Progenitor cell of endocrine pancreas (in vitro differentiated cells): ENCODE data around the gene EPHB3. TPM values are rescaled to one million over a fixed set of nuclear protein-coding genes. Genes with fewer than 3 reads are reported as not detected.

Experiments
- DNase-seq: peaks from one replicate; pipeline ENCODE4 v3.0.0; 2021; ENCODE audit warnings: low spot score; ENCODE audit not compliant: unreplicated experiment
- H3K27ac Mint-ChIP-seq: 2 replicates; pipeline ENCODE4 v1.8.0; 2021; ENCODE audit warnings: mild to moderate bottlenecking, moderate library complexity, mixed read lengths
- H3K27me3 Mint-ChIP-seq: 2 replicates; pipeline ENCODE4 v1.8.0; 2021; ENCODE audit warnings: mixed read lengths
- H3K36me3 Mint-ChIP-seq: 2 replicates; pipeline ENCODE4 v1.8.0; 2022; ENCODE audit warnings: mixed read lengths; ENCODE audit not compliant: insufficient read depth
- H3K4me1 Mint-ChIP-seq: 2 replicates; pipeline ENCODE4 v1.8.0; 2021; ENCODE audit warnings: low read depth, mixed read lengths
- H3K4me3 Mint-ChIP-seq: 2 replicates; pipeline ENCODE4 v1.8.0; 2021; ENCODE audit warnings: low read depth, mild to moderate bottlenecking, moderate library complexity, mixed read lengths
- H3K9me3 Mint-ChIP-seq: 2 replicates; pipeline ENCODE4 v1.8.0; 2021; ENCODE audit warnings: low read depth, mixed read lengths
- CTCF ChIP-seq: fragments of 200-600 bp; sonication (generic); IDR thresholded peaks from one replicate; pipeline ENCODE4 v1.5.0; 2021; ENCODE audit warnings: antibody characterized with exemption, mild to moderate bottlenecking; ENCODE audit not compliant: unreplicated experiment
- long read RNA-seq: library from polyadenylated mRNA; unstranded; transcript quantifications from one replicate; pipeline ENCODE4 v2.0.0, GENCODE V29; 2020
- total RNA-seq: library from RNA; stranded (reverse); gene quantifications from 2 replicates; pipeline ENCODE4 v1.2.1, GENCODE V29; 2021

The EPHB3 gene
- 11.7 and 13.4 TPM in 2 replicates for total RNA-seq
- long read RNA-seq, partial matches to known transcripts: 1 of 1 reads
- long read RNA-seq, other reads (novel, unspliced or antisense): 0 of 1 reads

- DNase-seq: peak; percentile 99
- Mint-ChIP-seq H3K9me3 (no peaks in the 10 kb centered on the region), H3K4me1 (peaks cover 36% of the 10 kb centered on the region), H3K27me3 (peaks cover 60% of the 10 kb centered on the region), H3K4me3 (peak within 1 kb of the TSS; percentile 83), H3K27ac (peak within 1 kb of the TSS; percentile 81), H3K36me3 (no peaks in the 10 kb centered on the region)
- TF ChIP-seq CTCF: peak; percentile 100
Observed at GRCh38 chr3:184561061-184561912, at the start of gene EPHB3. TSS of gene EPHB3 (plus strand) at chr3:184561785. CDS start at chr3:184562236, 451 bp downstream.

GRCh38 chr3:184512621-184513020 lies 49.0 kb upstream of the EPHB3 start:
- Mint-ChIP-seq H3K4me3 (no peak overlapping the region), H3K27ac (no peak overlapping the region), H3K27me3 (peaks cover 83% of the 10 kb centered on the region), H3K9me3 (peaks cover 6% of the 10 kb centered on the region), H3K36me3 (peaks cover 2% of the 10 kb centered on the region), H3K4me1 (peaks cover 3% of the 10 kb centered on the region)
- DNase-seq: no peak
- no peak for TF ChIP-seq CTCF

GRCh38 chr3:184513276-184514170 lies 48.1 kb upstream of the EPHB3 start:
- peaks cover 83% of the 10 kb centered on the region for H3K27me3 Mint-ChIP-seq
- H3K36me3 Mint-ChIP-seq: peaks cover 2% of the 10 kb centered on the region
- DNase-seq: peak; percentile 89
- H3K4me1 Mint-ChIP-seq: peaks cover 3% of the 10 kb centered on the region
- H3K9me3 Mint-ChIP-seq: peaks cover 6% of the 10 kb centered on the region
- H3K27ac Mint-ChIP-seq: no peak overlapping the region
- peak overlapping the region; percentile 33 for H3K4me3 Mint-ChIP-seq
- peak; percentile 90 for TF ChIP-seq CTCF

GRCh38 chr3:184514171-184514490 lies 47.5 kb upstream of the EPHB3 start:
- Mint-ChIP-seq H3K36me3 (peaks cover 2% of the 10 kb centered on the region), H3K27me3 (peaks cover 88% of the 10 kb centered on the region), H3K27ac (no peak overlapping the region), H3K4me3 (peak overlapping the region; percentile 33), H3K4me1 (peaks cover 3% of the 10 kb centered on the region), H3K9me3 (peaks cover 6% of the 10 kb centered on the region)
- TF ChIP-seq CTCF: no peak
- DNase-seq: no peak
